ENCODE data around the gene ANKRD30B. TPM values are rescaled to one million over a fixed set of nuclear protein-coding genes. Genes with fewer than 3 reads are reported as not detected.
"Not testable (repeated sequence)": the region's sequence is repeated elsewhere in the genome, so short reads cannot be mapped to it uniquely, and the experiment has no call there.

ANKRD30B gene
- total RNA-seq, 1 donor from 2014 or later = not detected

DNA sequence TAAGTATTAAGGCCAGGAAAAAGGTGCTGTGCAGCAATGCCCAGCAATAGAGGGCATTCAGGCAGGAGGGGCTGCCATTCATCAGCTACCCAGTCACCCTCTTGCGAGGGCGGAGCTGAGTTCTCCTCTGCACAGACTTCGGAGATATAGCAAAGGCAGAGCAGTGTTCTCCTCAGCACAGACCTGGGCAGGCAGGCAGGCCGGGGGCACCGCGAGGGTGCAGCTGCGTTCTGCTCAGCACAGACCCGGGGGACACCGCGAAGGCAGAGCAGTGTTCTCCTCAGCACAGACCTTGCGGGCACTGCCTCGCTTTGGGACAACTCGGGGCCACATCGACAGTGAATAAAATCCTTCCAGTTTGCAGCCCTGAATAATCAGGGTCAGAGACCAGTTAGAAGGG lies 130.9 kb downstream of the ANKRD30B start:
- not testable (repeated sequence) for H3K4me1 ChIP-seq (ENCODE audit: insufficient read depth, low read length); H3K9ac ChIP-seq (ENCODE audit: low read length); FAIRE-seq; H3K4me2 ChIP-seq (ENCODE audit: low read length); H2AFZ ChIP-seq (ENCODE audit: low read depth, low read length); H3K36me3 ChIP-seq (ENCODE audit: insufficient read depth, low read length); H3K27me3 ChIP-seq (ENCODE audit: insufficient read depth, low read length); H3K4me1 Mint-ChIP-seq (ENCODE audit: low read depth, unreplicated experiment); H3K79me2 ChIP-seq (ENCODE audit: insufficient read depth, low read length); H3K4me3 Mint-ChIP-seq (ENCODE audit: unreplicated experiment); H3K27me3 Mint-ChIP-seq (ENCODE audit: low read depth, unreplicated experiment); H3K9me3 ChIP-seq (ENCODE audit: insufficient read depth, low read depth, low read length); H3K4me3 ChIP-seq (ENCODE audit: insufficient read depth, low read depth, low read length); H3K27ac ChIP-seq (ENCODE audit: low read depth, low read length); DNase-seq (ENCODE audit: low read depth); H3K27ac Mint-ChIP-seq (ENCODE audit: unreplicated experiment); H3K36me3 Mint-ChIP-seq (ENCODE audit: low read depth, unreplicated experiment); H3K9me3 Mint-ChIP-seq (ENCODE audit: unreplicated experiment); H4K20me1 ChIP-seq (ENCODE audit: insufficient read depth, low read length)

DNA sequence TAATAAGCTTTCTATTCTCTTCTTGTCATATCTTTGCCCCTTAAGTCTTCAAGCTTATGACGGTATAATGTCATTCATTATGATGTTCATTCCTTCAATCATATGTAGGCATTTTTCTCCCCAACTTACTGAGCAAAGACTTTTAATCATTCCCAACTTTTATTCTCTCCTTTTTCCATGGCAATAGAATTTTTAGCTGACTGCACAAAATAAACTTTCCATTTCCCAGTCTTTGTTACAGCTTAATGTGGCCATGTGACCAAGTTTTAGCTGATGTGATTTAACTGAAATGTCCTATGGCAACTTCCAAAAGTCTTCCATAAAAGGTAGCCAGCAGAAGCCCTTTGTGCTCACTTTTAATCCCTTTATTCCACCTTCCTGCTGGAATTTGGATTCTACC lies 152.5 kb downstream of the ANKRD30B start:
- Histone ChIP-seq H3K27ac (ENCODE audit: low read depth, low read length) (no peak overlapping the region), H3K4me2 (ENCODE audit: low read length) (no peak overlapping the region), H3K27me3 (ENCODE audit: insufficient read depth, low read length) (no peaks in the 10 kb centered on the region), H4K20me1 (ENCODE audit: insufficient read depth, low read length) (no peaks in the 10 kb centered on the region), H3K9ac (ENCODE audit: low read length) (no peak overlapping the region), H3K4me1 (ENCODE audit: insufficient read depth, low read length) (no peaks in the 10 kb centered on the region), H3K79me2 (ENCODE audit: insufficient read depth, low read length) (no peaks in the 10 kb centered on the region), H3K36me3 (ENCODE audit: insufficient read depth, low read length) (no peaks in the 10 kb centered on the region), H3K4me3 (ENCODE audit: insufficient read depth, low read depth, low read length) (no peak overlapping the region), H3K9me3 (ENCODE audit: insufficient read depth, low read depth, low read length) (no peaks in the 10 kb centered on the region), H2AFZ (ENCODE audit: low read depth, low read length) (no peak overlapping the region)
- FAIRE-seq (no peak), DNase-seq (ENCODE audit: low read depth) (no peak)
- no peak overlapping the region for H3K4me3 Mint-ChIP-seq (ENCODE audit: unreplicated experiment)
- H3K27ac Mint-ChIP-seq (ENCODE audit: unreplicated experiment) = no peak overlapping the region
- H3K4me1 Mint-ChIP-seq (ENCODE audit: low read depth, unreplicated experiment) = no peaks in the 10 kb centered on the region
- TF ChIP-seq, protein P1, sequence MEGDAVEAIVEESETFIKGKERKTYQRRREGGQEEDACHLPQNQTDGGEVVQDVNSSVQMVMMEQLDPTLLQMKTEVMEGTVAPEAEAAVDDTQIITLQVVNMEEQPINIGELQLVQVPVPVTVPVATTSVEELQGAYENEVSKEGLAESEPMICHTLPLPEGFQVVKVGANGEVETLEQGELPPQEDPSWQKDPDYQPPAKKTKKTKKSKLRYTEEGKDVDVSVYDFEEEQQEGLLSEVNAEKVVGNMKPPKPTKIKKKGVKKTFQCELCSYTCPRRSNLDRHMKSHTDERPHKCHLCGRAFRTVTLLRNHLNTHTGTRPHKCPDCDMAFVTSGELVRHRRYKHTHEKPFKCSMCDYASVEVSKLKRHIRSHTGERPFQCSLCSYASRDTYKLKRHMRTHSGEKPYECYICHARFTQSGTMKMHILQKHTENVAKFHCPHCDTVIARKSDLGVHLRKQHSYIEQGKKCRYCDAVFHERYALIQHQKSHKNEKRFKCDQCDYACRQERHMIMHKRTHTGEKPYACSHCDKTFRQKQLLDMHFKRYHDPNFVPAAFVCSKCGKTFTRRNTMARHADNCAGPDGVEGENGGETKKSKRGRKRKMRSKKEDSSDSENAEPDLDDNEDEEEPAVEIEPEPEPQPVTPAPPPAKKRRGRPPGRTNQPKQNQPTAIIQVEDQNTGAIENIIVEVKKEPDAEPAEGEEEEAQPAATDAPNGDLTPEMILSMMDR (IDR thresholded peaks at IDR 0.05; ENCODE audit: insufficient read depth, low read depth, low read length) = no peak
- TF ChIP-seq EZH2 (IDR thresholded peaks at IDR 0.05; ENCODE audit: insufficient read depth, low read length) = no peak
- peaks cover 7% of the 10 kb centered on the region for H3K9me3 Mint-ChIP-seq (ENCODE audit: unreplicated experiment)
- no peaks in the 10 kb centered on the region for H3K36me3 Mint-ChIP-seq (ENCODE audit: low read depth, unreplicated experiment)
- H3K27me3 Mint-ChIP-seq (ENCODE audit: low read depth, unreplicated experiment) = no peaks in the 10 kb centered on the region

Small RNA genes within 50 kb of the gene (microRNA-seq; reads per million reads assigned to microRNA genes)
- not detected for gene MIR3156-2

Other genes with a start within 250 kb of the ANKRD30B start
- not detected in 2 replicates for gene POTEC, start 204.6 kb upstream of the ANKRD30B start, total RNA-seq

Measured in astrocyte (in vitro differentiated cells and primary cell).